Transverse colon (tissue), 4 donors: Measurements from ENCODE around the gene CDKL4. TPM values are rescaled to one million over a fixed set of nuclear protein-coding genes. Genes with fewer than 3 reads are reported as not detected.

Experiments used
- DNase-seq: peaks from one replicate; pipeline ENCODE4 v3.0.0-alpha.2; 2019
- H3K27ac ChIP-seq, 4 donors: fragments of 200-600 bp; sonication (generic); 2 replicates each; pipeline ENCODE4 v1.5.1; 2016 to 2018; ENCODE audit warnings: inconsistent platforms in 4 of 4
- H3K27me3 ChIP-seq: fragments of 200-600 bp; sonication (generic); 2 replicates; pipeline ENCODE4 v1.5.1; 2017; ENCODE audit warnings: inconsistent platforms
- H3K36me3 ChIP-seq, 4 donors: fragments of 200-600 bp; sonication (generic); 2 replicates each; pipeline ENCODE4 v1.5.1; 2017 to 2019; ENCODE audit warnings: inconsistent platforms in 4 of 4
- H3K4me1 ChIP-seq, 4 donors: fragments of 200-600 bp; sonication (generic); 2 replicates each; pipeline ENCODE4 v1.5.1; 2017 to 2020; ENCODE audit warnings: inconsistent platforms in 4 of 4
- H3K4me3 ChIP-seq, 4 donors: fragments of 200-600 bp; sonication (generic); 1 replicate in 1 of 4; 2 replicates in 3 of 4; pipeline versions ENCODE4 v1.5.1 to v1.6.1; 2017 to 2019; ENCODE audit warnings: inconsistent platforms in 4 of 4
- H3K9me3 ChIP-seq, 2 donors: fragments of 200-600 bp; sonication (generic); 2 replicates each; pipeline ENCODE4 v1.5.1; 2017 to 2019; ENCODE audit warnings: inconsistent platforms in 2 of 2
- CTCF ChIP-seq, 5 experiments: fragments of 200-600 bp in 3 of 5; fragments of 450-650 bp in 2 of 5; sonication (generic) in 3 of 5; IDR thresholded peaks; 1 replicate in 2 of 5; 2 replicates in 3 of 5; pipeline ENCODE4 v1.5.1; 2016 to 2017; ENCODE audit warnings: antibody characterized with exemption in 5 of 5, inconsistent platforms in 3 of 5, mild to moderate bottlenecking in 2 of 5, moderate library complexity in 1 of 5
- EP300 ChIP-seq: sonication (generic); formaldehyde crosslinking; IDR thresholded peaks from one replicate; pipeline ENCODE4 v1.6.1; 2017; ENCODE audit warnings: antibody characterized with exemption, low read depth
- POLR2A ChIP-seq: fragments of 450-650 bp; IDR thresholded peaks from one replicate; pipeline ENCODE4 v1.6.1; 2016; ENCODE audit warnings: antibody characterized with exemption, mild to moderate bottlenecking, moderate library complexity
- POLR2AphosphoS5 ChIP-seq, 3 donors: sonication (generic); formaldehyde crosslinking; IDR thresholded peaks; one replicate each; pipeline ENCODE4 v1.6.1; 2016; ENCODE audit warnings: antibody characterized with exemption in 3 of 3
- WGBS, 2 donors: methylation state at CpG; one replicate each; pipeline ENCODE4 v1.1.5; 2018; ENCODE audit warnings: low coverage in 1 of 2; 5-methylcytosine and 5-hydroxymethylcytosine counted together
- in situ Hi-C, 4 donors: fragments of 200-750 bp; cut with MboI; loops; one replicate each; pipeline versions ENCODE4 v1.15.0 to v1.15.1; 2017; ENCODE audit warnings: low sequenced_read_pairs in 3 of 4, low pct_ligation_motif_present in 1 of 4, low pct_unique_long_range_greater_than_20kb in 1 of 4
- intact Hi-C: fragments of 100-400 bp; cut with DNase I; formaldehyde crosslinking; loops from one replicate; pipeline ENCODE4 v1.15.1; 2023; ENCODE audit warnings: low total_unique reads
- total RNA-seq, 4 donors: library from RNA; depleted of rRNA; stranded (reverse); fragments of >200 nt; gene quantifications; one replicate each; pipeline ENCODE4 v1.1.0, GENCODE V29; 2016

CDKL4 gene
- total RNA-seq, 4 donors from 2014 or later = 0.79 to 1.5 TPM; not detected in 2

- Histone ChIP-seq H3K27ac (no peak overlapping the region), H3K4me1 (no peaks in the 10 kb centered on the region), H3K9me3 (no peaks in the 10 kb centered on the region), H3K4me3 (no peak overlapping the region), H3K27me3 (no peaks in the 10 kb centered on the region), H3K36me3 (no peaks in the 10 kb centered on the region)
- in situ Hi-C loops (no loop called here), intact Hi-C loops (no loop called here)
- no peak for TF ChIP-seq POLR2A
- TF ChIP-seq EP300 = no peak
- no peak for TF ChIP-seq POLR2AphosphoS5 (IDR thresholded peaks at IDR 0.05)
- TF ChIP-seq CTCF (IDR thresholded peaks at IDR 0.05) = no peak
- no peak for DNase-seq
- WGBS, 2 donors = 85 to 91% methylated on average over 4 of the region's 4 CpGs
These were observed 2.2 kb downstream of the CDKL4 start for GRCh38 chr2:39241588-39241987.

GRCh38 chr2:39240758-39241157, 3.0 kb downstream of the CDKL4 start:
- WGBS, 2 donors = 88 to 90% methylated on average over 5 to 6 of the region's 6 CpGs
- no peak for TF ChIP-seq CTCF (IDR thresholded peaks at IDR 0.05)
- H3K4me3 ChIP-seq = no peak overlapping the region
- H3K9me3 ChIP-seq = no peaks in the 10 kb centered on the region
- intact Hi-C loops (no loop called here), in situ Hi-C loops (no loop called here)
- no peaks in the 10 kb centered on the region for H3K27me3 ChIP-seq
- no peak overlapping the region for H3K27ac ChIP-seq
- no peak for DNase-seq
- no peaks in the 10 kb centered on the region for H3K4me1 ChIP-seq
- H3K36me3 ChIP-seq = no peaks in the 10 kb centered on the region

- in situ Hi-C loops = loop anchor here in 2 of 4 donors (10.0 kb wide), 2 partner anchors 280 to 290 kb away; no protein-coding TSS in a partner anchor
- no peak for DNase-seq
- Histone ChIP-seq H3K4me1 (peaks cover 0 to 3% (median 0%) of the 10 kb centered on the region in 4 donors), H3K27ac (no peak overlapping the region), H3K4me3 (no peak overlapping the region), H3K9me3 (no peaks in the 10 kb centered on the region), H3K27me3 (no peaks in the 10 kb centered on the region), H3K36me3 (no peaks in the 10 kb centered on the region)
- TF ChIP-seq POLR2AphosphoS5 (IDR thresholded peaks at IDR 0.05) (no peak), EP300 (no peak), CTCF (IDR thresholded peaks at IDR 0.05) (no peak), POLR2A (no peak)
- 84 to 100% methylated on average over 1 of the region's 1 CpG for WGBS, 2 donors
- intact Hi-C loops = no loop called here
These were observed 9.0 kb downstream of the CDKL4 start for GRCh38 chr2:39234754-39235153.

GRCh38 chr2:39232141-39232540, 11.6 kb downstream of the CDKL4 start:
- no peaks in the 10 kb centered on the region for H3K27me3 ChIP-seq
- H3K4me3 ChIP-seq = no peak overlapping the region
- peaks cover 0 to 16% (median 2%) of the 10 kb centered on the region in 4 donors for H3K4me1 ChIP-seq
- no peaks in the 10 kb centered on the region for H3K9me3 ChIP-seq
- intact Hi-C loops (no loop called here), in situ Hi-C loops (loop anchor here in 2 of 4 donors (10.0 kb wide), 2 partner anchors 277 to 287 kb away; no protein-coding TSS in a partner anchor)
- no peak overlapping the region for H3K27ac ChIP-seq
- TF ChIP-seq CTCF (IDR thresholded peaks at IDR 0.05) = no peak
- no peak for TF ChIP-seq EP300
- no peaks in the 10 kb centered on the region for H3K36me3 ChIP-seq
- DNase-seq = no peak
